Astrocyte (in vitro differentiated cells and primary cell): ENCODE results near the gene FAXC.

Source experiments
- EZH2 ChIP-seq: IDR thresholded peaks from 2 replicates; pipeline ENCODE4 v1.6.1; 2012; ENCODE audit warnings: mild to moderate bottlenecking, low read length, inconsistent platforms; ENCODE audit not compliant: insufficient read depth
- TF ChIP-seq, protein P1 (sequence below): IDR thresholded peaks from 2 replicates; pipeline ENCODE4 v1.5.1; 2011; ENCODE audit warnings: low read depth, mild to moderate bottlenecking, inconsistent platforms, low read length, moderate library complexity; ENCODE audit not compliant: insufficient read depth

DNA sequence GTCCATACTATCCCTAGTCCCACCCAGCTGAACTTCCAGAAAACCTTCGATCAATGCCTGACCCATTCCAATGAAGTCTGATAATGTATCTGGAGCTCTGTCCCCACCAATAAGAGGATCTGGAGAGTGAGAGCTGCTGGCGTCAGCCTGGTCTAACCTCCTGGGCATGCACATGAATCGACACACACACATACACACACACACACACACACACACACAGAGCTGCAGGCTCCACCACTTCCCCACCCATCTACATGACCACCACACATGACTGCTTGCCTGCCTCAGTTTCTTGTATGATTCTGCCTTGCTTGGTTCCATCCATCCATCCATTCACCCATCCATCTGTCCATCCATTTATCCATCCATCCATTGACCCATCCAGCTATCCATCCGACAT, 60.8 kb downstream of the FAXC start:
- TF ChIP-seq, protein P1, sequence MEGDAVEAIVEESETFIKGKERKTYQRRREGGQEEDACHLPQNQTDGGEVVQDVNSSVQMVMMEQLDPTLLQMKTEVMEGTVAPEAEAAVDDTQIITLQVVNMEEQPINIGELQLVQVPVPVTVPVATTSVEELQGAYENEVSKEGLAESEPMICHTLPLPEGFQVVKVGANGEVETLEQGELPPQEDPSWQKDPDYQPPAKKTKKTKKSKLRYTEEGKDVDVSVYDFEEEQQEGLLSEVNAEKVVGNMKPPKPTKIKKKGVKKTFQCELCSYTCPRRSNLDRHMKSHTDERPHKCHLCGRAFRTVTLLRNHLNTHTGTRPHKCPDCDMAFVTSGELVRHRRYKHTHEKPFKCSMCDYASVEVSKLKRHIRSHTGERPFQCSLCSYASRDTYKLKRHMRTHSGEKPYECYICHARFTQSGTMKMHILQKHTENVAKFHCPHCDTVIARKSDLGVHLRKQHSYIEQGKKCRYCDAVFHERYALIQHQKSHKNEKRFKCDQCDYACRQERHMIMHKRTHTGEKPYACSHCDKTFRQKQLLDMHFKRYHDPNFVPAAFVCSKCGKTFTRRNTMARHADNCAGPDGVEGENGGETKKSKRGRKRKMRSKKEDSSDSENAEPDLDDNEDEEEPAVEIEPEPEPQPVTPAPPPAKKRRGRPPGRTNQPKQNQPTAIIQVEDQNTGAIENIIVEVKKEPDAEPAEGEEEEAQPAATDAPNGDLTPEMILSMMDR: no peak
- TF ChIP-seq EZH2: no peak
